Activated CD4-positive, alpha-beta T cell treated with anti-CD3 and anti-CD28 coated beads, Interleukin-2, amount 50 U/mL, for 16 hours (primary cell): ENCODE measurements around the gene AJM1.
A peak's percentile ranks its signal among the peaks of the same experiment; 100 is the strongest.
"Not testable (repeated sequence)": the region's sequence is repeated elsewhere in the genome, so short reads cannot be mapped to it uniquely, and the experiment has no call there.

Source experiments
- DNase-seq: peaks from one replicate; pipeline ENCODE4 v3.0.0-alpha.2; 2020

AJM1 gene

DNA sequence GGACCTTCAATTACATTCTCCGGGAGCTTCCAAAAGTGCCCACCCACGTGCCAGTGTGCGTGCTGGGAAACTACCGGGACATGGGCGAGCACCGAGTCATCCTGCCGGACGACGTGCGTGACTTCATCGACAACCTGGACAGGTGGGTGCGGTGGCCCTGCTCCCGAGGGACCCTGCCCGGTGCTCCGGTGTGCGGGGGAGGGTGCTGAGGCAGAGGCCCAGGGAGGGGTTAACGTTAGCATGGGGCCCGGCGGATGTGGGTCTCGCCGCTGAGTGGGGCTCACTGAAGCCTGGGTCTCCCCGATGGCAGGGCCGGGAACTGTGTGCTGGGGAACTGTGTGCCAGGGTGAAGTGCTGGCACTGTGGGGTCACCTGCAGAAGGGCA is 10.6 kb upstream of the AJM1 start:
- no peak for DNase-seq

DNA sequence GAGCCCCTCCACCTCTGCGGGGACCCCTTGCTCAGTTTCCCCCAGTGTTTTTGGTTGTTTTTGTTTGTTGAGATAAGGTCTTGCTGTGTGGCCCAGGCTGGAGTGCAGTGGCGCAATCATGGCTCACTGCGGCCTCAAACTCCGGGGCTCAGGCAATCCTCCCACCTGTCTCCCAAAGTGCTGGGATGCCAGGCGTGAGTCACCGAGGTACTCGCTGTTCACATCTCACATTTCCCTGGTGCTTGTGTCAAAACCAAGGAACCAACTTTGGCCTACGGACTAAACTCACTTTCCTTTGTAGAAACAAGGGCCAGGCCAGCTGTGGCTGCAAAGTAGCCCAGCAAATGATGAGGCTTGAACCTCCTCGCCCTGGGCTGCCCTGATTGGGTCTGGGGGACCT is 9.7 kb upstream of the AJM1 start:
- no peak for DNase-seq

DNA sequence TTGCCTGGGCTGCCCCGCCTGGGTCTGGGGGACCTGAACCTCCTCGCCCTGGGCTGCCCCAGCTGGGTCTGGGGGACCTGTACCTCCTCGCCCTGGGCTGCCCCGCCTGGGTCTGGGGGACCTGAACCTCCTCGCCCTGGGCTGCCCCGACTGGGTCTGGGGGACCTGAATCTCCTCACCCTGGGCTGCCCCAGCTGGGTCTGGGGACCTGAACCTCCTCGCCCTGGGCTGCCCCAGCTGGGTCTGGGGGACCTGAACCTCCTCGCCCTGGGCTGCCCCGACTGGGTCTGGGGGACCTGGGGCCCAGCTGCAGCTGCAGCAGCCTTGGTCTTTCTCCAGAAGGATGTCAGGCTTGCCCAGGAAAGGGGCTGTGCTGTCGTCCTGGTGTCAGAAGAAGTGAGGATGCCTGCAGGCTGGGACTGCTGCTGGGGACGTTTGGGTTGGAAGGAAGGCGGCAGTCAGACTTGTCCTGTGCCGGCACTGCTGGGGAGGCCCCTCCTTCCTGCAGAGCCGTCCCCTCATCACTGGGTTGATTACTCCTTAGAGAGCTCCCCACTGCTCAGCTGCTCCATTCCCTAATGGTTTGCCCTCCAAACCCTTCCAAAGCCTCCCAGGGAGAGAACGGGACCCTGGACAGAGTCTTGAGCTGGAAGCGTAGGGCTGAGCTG is 8.8 kb upstream of the AJM1 start:
- not testable (repeated sequence) for DNase-seq

DNA sequence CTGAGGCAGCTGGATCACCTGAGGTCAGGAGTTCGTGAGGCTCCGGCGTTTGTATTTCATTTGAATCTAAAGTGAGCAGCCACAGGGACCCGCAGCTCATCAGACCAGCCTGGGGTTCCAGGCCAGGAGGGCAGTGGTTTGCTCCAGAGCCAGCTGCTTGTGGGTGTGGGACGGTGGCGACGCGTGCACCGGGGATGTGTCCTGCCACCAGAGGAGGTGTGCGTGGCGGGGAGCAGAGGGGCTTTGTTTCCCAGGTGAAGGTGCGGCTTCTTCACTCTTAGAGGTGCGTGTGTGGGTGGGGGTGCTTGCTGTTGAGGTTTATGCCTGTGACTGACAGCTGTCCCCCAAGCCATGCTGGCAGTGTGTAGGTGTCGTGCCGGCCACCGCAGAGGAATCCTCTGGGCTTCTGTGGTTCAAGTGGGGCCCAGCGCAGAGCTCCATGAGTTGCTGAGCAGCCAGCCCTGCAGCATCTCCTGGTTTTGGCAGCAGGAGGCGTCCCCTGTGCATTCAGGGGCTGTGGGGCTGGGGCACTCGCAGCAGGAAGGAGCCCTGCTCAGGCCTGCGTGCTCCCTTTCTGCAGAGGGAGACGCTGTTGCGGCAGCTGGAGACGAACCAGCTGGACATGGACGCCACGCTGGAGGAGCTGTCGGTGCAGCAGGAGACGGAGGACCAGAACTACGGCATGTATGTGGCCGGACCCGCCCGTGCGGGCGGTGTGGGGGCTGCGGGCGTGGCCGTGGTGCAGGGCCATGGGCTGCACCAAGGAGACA is 6.9 kb upstream of the AJM1 start:
- no peak for DNase-seq

DNA sequence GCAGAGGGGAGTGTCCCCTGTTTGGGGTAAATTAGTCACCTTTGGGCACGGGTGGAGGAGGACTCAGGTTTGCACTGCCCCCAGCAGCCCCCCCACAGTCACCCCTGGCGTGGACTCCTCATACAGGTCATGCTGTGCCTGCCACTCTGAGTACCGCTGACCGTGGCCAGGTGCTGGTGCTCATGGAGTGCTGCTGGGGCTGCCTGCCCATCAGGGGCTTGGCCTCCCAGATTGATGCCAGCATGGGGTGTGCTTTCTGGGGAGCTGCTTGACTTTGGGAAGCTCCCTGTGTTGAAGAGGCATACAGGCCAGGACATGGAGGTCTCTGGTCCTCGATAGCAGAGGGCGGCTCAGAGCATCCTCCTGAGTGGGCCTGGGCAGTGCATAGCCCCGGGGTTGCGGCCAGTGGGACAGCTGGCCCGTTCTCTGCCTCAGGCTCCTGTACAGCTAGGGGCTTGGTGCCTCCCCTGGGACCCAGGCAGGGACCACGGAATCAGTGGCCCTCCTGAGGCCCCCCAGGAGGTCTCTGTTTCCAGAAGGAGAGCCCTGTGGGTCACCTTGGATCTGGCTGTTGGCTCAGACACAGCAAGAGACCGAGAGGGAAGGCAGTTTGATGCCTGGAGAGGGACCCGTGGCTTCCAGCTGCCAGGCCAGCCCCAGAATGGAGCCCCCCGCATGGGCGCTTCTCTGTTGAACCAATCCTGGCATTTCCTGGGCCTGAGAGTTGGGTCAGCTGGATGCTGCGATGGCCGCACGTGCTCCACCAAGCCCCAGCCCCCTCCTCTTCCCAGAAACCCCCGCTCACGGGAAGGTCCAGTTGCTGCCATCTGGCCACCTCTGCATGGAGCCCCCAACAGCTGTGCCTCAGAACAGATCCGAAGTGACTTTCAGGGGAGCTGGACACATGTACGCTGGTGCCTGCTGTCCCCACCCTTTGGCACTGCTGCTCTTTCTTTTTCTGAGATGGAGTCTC is 6.1 kb upstream of the AJM1 start:
- no peak for DNase-seq

DNA sequence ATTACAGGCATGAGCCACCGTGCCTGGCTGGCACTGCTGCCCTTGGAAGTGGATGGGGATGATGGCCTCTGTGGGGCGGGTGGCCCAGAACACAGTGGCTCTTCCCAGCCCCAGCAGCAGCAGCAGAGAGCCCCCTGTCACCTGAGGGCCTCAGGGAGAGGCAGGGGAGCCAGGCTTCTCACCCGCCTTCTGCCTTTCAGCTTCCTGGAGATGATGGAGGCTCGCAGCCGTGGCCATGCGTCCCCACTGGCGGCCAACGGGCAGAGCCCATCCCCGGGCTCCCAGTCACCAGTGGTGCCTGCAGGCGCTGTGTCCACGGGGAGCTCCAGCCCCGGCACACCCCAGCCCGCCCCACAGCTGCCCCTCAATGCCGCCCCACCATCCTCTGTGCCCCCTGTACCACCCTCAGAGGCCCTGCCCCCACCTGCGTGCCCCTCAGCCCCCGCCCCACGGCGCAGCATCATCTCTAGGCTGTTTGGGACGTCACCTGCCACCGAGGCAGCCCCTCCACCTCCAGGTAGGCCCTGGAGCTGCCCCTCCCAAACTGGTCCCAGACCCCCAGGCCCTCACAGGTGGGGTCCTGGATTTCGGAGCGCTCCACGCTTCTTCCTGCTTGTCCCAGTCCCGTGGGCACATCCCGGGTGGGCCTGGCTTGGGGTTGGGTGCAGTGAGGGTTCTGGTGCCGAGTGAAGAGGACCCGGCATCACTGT is 5.0 kb upstream of the AJM1 start:
- DNase-seq, result no peak

DNA sequence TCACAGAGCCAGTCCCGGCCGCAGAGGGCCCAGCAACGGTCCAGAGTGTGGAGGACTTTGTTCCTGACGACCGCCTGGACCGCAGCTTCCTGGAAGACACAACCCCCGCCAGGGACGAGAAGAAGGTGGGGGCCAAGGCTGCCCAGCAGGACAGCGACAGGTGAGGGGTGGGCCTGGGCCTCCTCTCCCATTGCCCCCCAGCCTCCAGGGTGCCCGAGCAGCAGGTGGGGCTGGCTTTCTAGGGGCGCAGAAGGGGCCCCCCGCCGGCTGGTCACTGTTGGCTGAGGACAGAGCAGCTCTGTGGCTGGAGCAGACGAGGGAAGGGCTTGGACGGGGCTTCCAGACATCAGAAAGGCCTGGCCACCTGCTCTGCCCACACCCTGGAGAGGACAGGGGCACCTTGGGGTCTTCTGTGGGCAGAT is 4.4 kb upstream of the AJM1 start:
- DNase-seq, result not testable (repeated sequence)

DNA sequence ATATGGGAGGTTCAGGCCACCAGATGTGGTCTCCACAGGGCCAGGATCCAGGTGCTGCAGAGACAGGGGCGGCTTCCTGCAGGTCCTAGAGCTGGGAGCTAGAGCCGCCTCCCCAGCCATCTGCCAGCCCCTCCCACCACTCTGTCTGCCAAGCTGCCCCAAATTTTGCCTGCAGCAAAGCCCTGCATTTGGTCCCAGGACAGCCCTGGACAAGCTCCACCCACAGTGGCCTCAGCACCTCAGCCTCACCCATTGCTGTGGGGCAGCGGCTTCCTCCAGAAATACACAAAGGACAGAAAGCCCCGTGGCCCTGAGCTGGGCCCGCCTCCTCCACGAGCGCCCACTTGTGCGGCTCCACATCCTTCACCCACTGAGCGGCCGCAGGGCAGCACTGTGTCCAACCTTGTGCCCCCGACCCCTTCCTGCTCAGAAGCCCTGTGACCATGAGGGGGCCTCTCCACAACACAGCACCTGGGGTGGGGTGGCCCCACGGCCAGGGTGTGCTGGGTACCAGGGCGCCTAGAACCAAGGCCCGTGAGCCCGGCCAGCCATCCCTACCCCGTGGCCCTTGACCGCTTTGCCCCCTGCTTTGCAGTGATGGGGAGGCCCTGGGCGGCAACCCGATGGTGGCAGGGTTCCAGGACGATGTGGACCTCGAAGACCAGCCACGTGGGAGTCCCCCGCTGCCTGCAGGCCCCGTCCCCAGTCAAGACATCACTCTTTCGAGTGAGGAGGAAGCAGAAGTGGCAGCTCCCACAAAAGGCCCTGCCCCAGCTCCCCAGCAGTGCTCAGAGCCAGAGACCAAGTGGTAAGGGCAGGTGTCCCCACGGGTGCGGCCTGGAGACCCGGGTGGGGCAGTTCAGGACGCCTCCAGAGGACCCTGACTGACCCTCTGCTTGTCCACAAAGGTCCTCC is 3.7 kb upstream of the AJM1 start:
- no peak for DNase-seq

DNA sequence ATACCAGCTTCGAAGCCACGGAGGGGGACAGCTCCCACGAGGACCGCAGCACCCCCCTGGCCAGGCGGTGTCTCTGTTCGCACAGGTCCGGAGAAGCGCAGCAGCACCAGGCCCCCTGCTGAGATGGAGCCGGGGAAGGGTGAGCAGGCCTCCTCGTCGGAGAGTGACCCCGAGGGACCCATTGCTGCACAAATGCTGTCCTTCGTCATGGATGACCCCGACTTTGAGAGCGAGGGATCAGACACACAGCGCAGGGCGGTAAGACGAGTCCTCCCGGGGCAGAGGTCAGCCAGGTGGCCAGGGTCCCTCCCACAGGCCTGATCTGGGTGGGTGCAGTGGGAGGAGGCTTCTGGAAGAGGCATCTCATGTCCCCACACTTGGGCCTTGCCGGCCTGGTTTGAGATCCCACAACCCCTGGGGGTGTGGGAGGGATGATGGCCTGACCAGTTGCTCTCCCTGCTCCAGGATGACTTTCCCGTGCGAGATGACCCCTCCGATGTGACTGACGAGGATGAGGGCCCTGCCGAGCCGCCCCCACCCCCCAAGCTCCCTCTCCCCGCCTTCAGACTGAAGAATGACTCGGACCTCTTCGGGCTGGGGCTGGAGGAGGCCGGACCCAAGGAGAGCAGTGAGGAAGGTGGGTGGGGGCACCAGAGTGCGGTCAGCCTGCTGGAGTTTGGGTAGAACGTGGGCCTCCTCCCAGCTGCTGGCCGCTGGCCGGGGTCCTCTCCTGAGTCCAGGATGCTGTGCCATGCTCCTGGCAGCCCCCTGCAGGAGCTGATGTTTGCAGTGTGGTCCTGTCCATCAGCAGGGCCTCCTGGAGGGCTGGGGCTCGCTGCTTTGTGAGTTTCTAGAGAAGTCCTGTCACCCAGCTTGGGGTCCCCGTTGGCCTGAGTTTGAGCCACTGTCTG is 2.8 kb upstream of the AJM1 start:
- no peak for DNase-seq

DNA sequence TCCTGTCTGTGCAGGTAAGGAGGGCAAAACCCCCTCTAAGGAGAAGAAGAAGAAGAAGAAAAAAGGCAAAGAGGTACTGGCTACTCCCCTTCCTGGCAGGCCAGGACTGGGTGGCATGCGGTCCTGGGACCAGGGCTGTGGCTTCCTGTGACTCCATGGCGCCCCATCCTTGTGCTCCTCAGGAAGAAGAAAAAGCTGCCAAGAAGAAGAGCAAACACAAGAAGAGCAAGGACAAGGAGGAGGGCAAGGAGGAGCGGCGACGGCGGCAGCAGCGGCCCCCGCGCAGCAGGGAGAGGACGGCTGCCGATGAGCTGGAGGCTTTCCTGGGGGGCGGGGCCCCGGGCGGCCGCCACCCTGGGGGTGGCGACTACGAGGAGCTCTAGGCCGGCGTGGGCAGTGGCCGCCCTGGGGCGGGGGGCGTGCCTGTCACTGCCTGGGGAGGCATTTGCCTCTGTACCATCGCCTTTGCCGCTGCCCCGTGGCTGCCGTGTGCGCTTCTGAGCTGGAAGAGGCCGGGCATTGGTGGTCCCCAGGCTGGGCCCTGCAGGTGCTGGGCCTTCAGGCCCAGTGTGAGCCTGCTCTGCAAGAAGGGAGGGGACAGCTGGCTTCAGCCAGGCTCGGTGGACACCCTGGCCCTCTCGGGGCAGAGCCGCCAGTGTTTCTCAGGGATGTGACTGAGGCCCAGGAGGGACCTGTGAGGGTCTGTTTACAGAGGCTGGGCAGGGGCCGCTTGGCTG is 2.0 kb upstream of the AJM1 start:
- no peak for DNase-seq

DNA sequence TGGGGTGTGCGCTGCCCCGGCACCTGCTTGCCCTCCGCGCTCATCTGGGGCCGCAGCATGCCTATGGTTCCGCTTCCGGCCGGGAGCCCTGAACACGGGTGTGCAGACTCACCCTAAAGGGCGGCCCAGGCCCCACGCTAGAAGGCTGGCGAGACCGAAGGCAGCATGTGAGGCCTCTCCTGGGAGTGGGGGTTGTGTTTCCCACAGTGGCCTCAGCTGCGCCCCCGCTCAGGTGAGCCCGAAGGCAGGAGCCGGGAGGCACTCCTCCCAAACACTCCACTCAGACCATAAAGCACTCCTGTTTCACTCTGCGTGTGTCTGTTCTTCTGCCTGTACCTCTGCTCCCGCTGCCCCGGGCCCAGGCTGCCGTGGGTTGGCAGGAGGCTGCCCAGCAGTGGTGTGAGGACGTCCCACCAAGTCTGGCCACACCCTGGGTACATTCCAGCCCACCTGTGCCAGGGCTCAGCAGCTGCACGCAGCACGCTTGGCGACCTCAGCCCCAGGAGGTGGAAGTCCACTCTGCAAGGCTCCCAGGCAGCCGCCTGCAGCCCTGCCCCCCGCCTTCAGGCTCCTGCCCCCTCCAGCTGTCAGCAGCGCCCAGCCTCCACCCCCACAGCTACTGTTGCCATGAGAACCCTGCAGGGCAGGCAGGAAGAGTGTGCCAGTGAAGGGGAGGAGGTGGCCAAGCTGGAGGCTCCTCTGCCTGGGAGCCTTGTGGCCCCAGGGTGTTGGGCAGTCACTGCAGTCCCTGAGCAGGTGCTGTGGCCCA is 1.2 kb upstream of the AJM1 start:
- DNase-seq, result no peak

DNA sequence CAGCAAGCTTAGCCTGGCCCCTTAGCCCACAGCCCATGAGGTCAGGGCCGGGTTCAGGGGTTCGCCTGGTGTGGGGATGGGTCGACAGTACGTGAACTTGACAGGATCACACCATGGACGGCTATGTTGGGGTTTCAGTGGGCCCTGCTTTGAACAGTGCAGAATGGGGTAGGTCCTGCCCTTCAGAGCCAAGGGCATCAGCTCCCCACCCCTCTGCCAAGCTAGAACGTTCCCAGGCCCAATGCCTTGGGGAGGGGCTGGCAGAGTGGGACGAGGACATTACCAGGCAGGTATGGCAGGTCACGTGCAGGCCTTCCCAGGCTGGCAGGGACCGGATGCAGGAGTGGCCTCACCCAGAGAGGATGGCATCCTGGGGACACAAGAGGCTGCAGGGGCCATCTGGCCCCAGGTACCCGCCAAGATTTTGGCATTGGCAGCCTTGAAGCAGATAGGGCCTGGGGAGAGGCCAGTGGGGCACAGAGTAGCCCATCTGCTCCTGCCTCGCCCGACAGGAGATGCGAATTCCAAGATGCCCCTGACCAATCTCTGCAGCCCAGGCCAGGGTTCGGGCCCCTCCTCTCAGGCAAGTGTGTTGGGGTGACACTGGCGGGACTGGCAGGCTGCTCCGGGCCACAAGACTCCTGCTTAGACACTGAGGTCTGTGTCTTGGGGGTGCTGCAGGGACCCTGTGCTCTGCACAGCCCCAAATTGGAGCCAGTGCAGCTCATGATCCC is 465 bp upstream of the AJM1 start:
- not testable (repeated sequence) for DNase-seq

DNA sequence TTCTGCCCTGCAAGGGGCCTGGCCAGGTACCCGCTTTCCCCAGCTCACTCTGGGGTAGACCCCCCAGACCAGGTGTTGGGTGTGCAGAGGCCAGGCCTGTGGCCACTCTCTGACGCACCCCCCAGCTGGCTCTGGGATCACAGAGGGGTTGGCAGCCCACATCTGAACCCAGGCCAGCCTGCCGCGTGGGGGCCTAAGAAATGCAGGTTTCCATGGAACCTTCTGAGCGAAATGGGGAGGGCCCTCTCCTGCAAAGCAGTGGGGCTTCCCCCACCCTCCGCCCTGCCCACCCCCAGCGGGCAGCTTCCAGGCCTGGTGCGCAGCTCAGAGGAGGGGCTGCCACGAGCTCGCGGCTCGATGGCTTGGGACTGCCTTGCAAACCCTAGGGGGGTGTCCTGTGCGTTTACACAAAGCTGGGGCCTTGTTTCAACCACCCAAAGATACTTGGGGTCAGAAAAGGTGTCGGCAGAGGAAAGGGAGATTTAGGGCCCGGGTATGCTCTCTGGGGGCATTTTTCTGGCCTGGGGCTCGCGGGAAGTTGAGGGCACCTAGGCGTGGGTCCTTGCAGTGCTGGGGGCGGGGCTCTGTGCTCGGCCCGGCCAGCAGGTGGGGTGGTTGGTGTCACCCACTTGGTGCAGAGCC is 1.0 kb downstream of the AJM1 start:
- DNase-seq, result not testable (repeated sequence)

DNA sequence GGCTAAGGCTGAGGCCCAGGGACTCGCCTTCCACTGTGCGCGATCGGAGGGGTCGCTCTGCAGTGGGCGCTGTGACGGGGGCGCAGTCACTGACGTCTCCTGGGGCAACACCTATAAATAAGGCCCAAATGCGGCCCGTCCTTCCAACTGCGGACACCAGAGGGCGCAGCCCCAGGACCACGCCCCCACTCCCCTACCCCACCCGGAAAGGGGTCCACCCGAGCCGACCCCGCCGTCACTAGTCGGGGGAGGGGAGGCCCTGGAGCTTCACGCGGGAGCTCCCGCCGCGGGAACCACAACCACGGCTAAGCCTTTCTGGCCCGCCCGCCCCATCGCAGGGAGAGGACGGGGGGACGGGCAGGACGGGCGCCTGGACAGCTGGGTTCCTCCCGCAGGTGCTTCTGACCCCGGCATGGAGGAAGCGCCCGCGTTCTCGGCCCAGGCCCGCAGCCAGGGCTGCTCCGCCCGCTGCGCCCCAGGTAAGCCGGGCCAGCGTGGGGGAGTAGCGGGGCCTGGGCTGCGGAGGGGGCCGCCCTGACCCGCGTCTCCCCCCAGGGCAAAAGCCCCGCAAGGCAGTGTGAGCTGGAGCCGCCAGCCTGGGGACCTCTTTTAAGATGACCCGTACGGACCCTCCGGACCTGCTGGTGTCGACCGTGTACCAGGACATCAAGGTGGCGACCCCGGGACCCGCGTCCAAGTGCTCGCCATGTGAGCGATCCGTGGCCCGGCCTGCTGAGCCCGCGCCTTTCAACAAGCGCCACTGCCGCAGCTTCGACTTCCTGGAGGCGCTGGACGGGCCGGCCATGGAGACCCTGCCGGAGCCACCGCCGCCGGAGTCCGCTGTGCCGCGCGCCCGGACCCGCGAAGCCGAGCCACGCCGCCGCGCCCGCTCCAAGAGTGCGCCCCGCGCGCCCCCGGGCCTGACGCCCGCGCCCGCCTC is 1.8 kb downstream of the AJM1 start:
- DNase-seq, result peak; percentile 52

DNA sequence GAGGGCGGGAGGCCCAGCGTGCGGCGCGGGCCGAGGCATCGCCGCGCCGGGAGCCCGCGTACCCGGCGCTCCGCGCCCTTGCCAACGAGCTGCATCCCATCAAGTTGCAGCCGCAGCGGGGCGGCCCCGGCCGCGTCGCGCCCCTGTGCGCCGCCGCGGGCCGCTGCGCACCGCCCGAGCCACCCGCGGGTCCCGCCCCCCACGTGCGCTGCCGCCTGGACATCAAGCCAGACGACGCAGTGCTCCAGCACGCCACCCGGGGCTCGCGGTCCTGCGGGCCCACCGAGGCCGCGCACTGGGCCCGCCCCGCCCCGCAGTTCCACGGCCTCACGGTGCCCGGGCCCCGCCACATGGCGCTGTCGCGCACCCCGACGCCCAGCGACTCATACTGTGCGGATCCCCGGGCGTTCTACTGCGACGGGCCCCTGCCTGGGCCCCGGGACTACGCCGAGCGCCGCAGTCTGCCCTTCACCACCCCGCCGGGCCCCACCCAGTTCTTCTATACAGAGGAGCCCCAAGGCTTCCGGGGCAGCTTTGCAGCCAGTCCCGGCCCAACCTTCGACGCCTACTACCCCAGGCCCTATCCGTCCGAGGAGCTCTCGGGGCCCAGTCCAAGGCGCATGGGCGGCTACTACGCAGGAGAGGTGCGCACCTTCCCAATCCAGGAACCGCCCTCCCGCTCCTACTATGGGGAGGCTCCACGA is 2.6 kb downstream of the AJM1 start:
- DNase-seq, result peak; percentile 21
